SU-DHL-6 (cell line): ENCODE measurements around the gene SYNDIG1.

Source experiments
- CTCF ChIP-seq: fragments of 200-600 bp; sonication (generic); IDR thresholded peaks from one replicate; pipeline ENCODE4 v1.5.1; 2017; ENCODE audit warnings: antibody characterized with exemption, mild to moderate bottlenecking, low read length, moderate library complexity; ENCODE audit not compliant: insufficient read depth, poor library complexity, severe bottlenecking
- EZH2phosphoT487 ChIP-seq: fragments of 200-600 bp; sonication (generic), shearing (Covaris generic); conservative IDR thresholded peaks from 2 replicates; pipeline ENCODE4 v1.6.1; 2018; ENCODE audit warnings: mild to moderate bottlenecking, antibody characterized with exemption, low read length, moderate library complexity, mixed read lengths

DNA sequence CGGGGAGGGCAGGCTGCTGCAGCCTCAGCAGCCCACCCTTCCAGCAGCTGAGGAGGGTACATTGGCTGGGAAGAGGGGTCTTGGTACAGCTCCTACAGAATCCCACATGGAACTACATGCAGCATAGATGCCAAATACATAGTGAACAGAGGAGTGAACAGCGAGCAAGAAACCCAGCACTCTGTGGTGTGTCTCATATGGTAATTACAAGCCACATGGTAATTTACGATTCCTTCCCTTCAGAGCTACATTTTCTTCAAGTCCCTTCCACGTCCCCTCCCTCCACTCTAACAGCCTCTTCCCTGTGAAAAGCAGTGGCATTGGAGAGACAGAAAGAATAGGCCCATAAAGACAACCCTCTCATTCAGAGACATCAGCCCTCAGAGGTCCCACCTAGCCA, 167.7 kb downstream of the SYNDIG1 start:
- TF ChIP-seq CTCF (no peak), EZH2phosphoT487 (no peak)
